ENCODE results near the gene TGFBRAP1. TPM values are rescaled to one million over a fixed set of nuclear protein-coding genes. Genes with fewer than 3 reads are reported as not detected.

The TGFBRAP1 gene
- 10 to 100 TPM; 14.3 to 17.3 (median 15.4) TPM for polyA plus RNA-seq (ENCODE audit: insufficient read length in 4 of 4)

DNA sequence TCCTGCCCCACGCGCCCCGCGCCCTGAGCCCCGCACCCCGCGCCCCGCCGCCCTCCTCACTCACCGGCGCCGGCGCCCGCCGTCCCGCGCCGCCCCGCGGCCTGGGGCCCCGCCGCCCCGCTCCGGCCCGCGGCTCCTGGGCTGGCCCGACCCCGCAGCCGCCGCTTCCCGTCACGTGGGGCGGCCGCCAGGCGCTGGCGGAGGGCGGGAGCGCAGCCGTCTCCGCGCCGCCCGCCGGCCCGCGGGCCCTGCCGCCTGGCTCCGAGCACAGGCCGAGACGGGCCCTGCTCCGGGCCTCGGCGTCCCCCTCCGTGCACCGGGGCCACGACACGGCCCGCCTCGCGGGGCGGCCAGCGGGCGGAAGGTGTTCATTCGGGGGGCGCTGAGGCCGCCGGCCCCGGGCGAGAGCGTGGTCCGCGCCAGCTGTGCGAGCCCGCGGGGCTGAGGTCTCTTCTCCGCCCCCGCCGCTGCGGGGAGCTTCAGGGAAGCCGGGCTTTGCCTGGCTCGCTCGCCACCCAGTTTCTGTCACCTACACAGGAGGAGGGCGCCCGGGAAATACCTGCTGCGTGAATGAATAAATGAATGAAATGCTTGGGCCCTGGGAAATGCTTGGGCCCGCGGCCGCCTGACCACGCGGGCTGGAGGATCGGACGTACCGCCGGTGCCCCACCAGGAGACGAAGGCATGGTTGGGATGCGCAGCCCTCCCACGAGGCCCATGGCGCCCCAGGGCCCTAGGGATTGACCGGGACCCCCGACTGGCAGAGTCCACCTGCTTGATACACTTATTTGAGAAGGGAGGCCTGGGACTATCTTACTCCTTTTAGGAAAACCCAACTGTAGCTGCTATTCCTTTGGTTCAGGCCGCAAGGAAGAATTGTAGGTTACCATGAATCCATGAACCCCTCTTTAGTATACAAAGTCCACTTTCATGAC lies at the start of gene TGFBRAP1:
Gene TGFBRAP1, minus strand, starts transcription at position 175 of the 935 bp plus-strand sequence. CDS start 21,434 bp downstream, outside the sequence.
- DNase-seq (ENCODE audit: low read depth in 4 of 4, low spot score in 3 of 4), result no peak

DNA sequence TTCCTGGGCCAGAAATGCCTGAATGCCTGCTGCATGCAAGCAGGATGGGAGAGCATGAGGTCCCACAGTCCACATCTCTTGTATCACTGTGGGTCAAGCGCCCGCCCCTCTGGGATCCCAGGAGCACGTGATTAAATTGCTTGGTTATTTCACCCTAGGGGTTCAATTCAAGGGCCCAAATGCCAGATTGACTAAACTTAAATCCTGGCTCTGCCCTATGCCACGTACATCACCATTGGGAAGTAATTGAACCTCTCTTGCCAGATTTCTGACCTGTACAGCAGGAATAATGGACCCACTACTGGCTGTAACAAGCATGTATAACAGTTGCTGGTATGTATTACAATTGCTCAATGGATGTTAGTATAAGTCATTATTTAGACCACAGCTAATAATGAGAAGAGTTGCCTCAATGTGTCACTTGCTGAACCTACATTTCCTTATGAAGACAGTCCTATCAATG lies 49.4 kb upstream of the TGFBRAP1 start:
- DNase-seq (ENCODE audit: low read depth in 4 of 4, low spot score in 3 of 4), result no peak

GRCh38 chr2:105378276-105378840 lies 48.8 kb upstream of the TGFBRAP1 start:
- DNase-seq (ENCODE audit: low read depth in 4 of 4, low spot score in 3 of 4), result no peak

DNA sequence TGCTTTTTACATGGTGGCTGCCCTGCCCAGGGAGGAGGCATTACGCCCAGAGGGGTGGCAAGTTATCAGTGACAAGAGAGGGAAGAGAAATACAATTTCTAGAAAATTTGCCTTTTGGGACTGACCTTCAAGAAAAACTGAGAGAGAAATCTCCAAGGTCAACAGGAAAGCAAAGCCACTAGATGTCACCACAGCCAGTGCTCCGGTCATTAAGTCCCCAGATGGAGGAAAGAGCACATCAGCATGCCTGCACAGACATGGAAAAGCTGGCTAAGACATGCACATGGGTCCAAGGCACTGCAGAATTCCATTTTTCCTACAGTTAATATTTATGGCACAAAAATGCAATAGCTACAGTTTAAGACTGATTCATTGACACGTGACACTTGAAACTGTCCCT lies 48.3 kb upstream of the TGFBRAP1 start:
- DNase-seq (ENCODE audit: low read depth in 4 of 4, low spot score in 3 of 4), result no peak

- no peak for DNase-seq (ENCODE audit: low read depth in 4 of 4, low spot score in 3 of 4)
These were observed 47.3 kb upstream of the TGFBRAP1 start for GRCh38 chr2:105376789-105377240.

DNA sequence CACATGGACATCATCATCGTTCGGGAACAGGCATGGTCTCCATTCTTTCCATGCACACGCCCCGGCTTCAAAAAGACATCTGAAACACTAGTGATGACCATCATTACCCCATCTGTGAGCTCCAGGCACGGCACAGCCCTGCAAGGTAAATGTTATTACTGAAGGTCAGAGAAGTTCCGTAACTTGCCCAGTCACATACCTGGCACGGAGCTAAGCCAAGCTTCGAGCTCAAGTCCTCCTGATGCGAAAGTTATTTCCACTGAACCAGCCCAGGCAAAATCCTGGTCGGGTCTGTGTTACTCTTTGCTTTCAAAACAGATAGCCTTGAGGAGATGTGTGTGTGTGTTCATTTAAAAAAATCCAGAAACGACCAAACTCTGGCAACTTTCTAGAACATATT lies 46.5 kb upstream of the TGFBRAP1 start:
- no peak for DNase-seq (ENCODE audit: low read depth in 4 of 4, low spot score in 3 of 4)

DNA sequence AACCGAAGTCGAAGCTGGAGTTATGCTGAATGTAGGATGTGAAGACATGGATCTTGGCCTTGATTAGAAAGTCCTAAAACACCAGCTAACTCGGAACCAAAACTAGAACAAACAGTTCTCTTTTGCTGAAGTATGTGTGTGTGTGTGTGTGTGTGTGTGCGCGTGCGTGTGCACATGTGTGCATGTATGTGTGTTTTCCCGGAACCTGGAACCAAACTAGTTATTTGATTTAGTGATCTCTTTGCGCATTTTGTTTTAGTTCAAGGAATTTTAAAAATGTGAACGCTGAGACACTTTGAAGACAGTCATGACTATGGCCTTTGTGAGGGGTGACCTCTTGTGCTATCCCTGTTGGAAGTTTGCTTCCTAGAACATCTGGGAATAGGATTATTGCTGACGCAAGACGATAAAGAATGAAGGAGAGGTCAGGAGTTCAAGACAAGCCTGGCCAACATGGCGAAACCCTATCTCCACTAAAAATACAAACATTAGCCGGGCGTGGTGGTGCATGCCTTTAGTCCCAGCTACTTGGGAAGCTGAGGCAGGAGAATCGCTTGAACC lies 45.5 kb upstream of the TGFBRAP1 start:
- DNase-seq (ENCODE audit: low read depth in 4 of 4, low spot score in 3 of 4), result no peak

DNA sequence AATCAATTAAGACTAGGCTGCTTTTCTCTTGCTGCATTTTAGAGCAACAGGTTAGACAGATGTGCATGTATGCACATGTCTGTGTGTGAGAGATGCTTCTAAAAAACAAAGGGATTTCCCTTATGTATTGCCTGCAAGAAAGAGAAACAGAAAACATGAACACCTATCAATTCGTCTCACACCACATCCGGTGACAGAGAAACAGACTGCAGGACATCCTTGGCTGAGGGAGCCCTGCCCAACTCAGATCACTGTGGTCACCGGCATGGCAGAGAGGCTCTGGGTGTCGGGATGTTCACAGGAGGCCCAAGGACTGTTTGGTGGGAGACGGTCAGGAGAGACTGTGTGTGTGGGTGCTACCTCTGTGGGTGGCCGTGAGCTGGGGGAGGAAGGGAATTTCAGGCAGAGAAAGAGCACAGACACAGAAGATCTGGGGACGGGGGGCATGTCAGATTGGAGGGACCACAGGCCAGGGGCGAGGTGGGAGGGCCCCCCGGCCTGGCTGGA lies 44.4 kb upstream of the TGFBRAP1 start:
- DNase-seq (ENCODE audit: low read depth in 4 of 4, low spot score in 3 of 4), result no peak

DNA sequence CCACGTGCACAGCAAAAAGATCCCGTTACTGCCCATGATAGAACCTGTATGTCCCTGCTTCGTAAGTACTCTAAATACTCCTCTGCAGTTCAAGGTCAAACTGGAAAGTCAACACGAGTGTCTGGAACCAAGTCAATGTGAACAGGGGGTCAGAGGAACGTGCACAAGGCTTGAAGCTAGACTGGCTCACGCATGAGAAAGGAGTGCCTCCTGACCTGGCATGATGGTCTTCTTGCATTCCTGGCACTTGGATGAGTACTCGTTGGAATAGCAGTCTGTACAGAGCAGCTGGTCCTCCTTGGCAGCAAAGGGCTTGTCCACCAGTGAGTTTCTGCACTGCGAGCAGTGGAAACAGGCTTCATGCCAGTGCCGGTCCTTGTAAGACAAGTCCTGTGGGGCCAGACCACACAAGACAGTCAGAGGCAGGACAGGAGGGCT lies 43.8 kb upstream of the TGFBRAP1 start:
- DNase-seq (ENCODE audit: low read depth in 4 of 4, low spot score in 3 of 4), result no peak

- no peak for DNase-seq (ENCODE audit: low read depth in 4 of 4, low spot score in 3 of 4)
These were observed 42.3 kb upstream of the TGFBRAP1 start for GRCh38 chr2:105371810-105372209.

GRCh38 chr2:105371156-105371555 lies 41.6 kb upstream of the TGFBRAP1 start:
- no peak for DNase-seq (ENCODE audit: low read depth in 4 of 4, low spot score in 3 of 4)

DNA sequence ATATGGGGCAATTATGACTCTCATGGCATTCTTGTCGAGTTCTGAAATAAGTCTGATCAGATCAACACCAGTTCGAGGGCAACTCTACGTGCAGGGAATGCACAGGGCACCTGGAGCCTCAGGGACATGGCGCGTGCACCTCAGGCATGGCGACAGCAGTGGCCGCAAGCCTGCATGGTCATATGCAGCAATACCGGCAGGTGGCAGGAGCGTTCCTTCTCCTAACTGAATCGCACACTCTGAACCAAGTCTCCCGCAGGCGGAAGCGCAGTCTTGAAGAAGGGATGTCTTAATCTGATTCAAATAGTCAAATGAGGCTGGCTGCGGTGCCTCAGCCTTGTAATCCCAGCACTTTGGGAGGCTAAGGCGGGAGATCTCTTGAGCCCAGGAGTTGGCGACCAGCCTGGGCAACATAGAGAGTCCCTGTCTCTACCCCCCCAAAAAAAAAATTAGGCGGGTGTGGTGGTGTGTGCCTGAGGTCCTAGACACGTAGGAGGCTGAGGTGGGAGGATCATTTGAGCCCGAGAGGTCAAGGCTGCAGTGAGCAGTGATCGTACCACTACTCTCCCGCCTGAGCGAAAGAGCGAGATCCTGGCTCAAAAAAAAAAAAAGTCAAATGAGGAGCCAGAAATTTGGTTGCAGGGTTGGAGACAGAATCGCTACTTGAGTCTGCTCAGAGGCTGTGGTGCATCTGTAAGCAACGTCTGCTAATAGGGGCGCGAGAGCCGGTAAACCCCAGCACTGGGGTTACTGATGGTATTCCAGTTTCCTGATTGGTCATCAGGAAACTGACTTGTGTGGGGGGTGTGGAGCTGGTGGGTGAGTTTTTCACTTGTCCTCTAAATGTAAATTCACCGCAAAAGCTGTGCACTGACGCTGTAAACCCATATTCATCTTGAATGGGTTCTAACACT lies 40.5 kb upstream of the TGFBRAP1 start:
- DNase-seq (ENCODE audit: low read depth in 4 of 4, low spot score in 3 of 4), result peak in 2 of 4 donors; percentile 66 to 68

GRCh38 chr2:105368759-105369408 lies 39.3 kb upstream of the TGFBRAP1 start:
- DNase-seq (ENCODE audit: low read depth in 4 of 4, low spot score in 3 of 4), result no peak

- DNase-seq (ENCODE audit: low read depth in 4 of 4, low spot score in 3 of 4), result no peak
These were observed 35.7 kb upstream of the TGFBRAP1 start for GRCh38 chr2:105365206-105365605.

DNA sequence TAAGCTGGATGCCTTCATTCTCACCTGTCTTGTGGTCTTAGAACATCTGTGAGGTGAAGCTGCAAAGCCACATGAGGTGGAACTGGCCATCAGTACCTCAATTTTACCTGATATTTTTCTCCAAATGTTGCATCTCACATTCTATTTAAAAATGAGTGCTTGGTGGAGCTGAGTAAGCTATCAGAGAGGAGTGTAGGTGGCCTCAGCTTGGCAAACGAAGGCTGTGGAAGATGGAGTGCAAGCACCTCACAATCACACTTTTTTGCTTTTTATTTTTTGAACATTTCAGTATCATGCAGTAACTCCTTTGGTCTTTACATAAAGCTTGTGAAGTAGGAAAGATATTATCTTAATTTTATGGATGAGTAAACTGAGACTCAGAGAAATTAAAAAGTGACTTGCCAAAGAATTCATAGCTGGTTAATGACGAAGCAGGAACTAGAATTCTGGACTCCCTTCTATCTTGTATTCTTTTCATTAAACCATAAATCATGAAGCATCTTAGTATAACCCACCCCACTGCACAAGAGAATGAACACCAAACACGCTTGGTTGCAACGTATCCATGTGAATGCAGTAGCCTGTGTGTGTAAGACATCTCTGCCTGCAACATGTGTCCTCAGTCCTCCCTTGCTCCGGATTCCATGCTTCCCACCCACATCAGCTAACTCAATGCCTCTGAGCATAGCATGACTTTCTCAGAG lies 35.1 kb upstream of the TGFBRAP1 start:
- DNase-seq (ENCODE audit: low read depth in 4 of 4, low spot score in 3 of 4), result no peak

DNA sequence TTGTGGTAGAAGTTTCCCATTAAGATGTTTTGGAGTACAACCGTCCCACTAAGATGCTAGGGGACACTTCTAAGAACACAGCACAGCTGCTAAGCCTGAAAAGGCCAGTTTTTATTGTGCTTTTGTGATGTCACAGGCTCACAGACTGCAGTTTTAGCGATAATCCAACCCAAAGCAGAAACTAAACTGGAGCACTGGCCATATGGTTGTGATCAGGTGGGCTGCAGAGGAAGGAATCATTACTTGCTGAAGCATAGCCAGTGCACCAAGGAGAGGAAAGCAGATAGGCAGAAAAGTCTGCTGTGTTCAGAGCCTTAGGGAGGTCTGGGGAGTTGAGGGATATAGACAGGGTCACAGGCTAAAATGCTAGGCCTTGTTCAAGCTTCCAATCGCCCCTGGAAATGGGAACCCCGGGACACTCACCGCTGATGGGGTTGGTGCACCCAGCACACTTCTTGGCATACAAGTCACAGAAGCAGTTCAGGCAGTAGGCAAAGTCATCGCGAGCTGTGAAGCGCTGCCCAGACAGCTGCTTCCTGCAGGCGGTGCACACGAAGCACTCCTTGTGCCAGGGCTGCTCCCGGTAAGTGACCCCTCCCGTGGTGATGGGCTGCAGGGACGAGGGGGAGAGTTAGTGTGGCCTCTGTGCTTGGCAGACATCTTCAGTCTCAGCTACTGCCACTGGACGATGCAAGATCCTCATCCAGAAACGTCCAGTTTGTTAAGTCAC lies 33.5 kb upstream of the TGFBRAP1 start:
- no peak for DNase-seq (ENCODE audit: low read depth in 4 of 4, low spot score in 3 of 4)

GRCh38 chr2:105361102-105361889 lies 31.8 kb upstream of the TGFBRAP1 start:
- DNase-seq (ENCODE audit: low read depth in 4 of 4, low spot score in 3 of 4), result no peak

DNA sequence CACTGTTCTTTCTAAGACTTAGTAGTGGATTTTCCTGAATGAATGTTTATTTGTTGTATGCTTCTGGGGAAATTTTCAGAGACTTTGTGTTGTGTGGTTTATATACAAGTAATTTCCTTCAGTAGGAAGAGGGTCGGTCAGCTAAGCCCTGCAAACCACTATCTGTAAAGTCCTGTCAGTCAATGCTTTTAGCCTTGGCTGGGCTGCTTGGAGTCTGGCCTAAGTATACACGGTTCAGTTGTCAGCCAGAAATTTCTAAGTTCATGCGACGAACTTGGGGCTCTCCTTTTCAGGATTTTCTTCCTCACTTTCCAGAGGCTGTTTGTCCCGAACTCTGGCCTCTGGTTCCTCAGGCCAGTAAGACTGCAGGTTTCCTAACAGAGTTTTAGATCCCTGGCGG lies 29.1 kb upstream of the TGFBRAP1 start:
- no peak for DNase-seq (ENCODE audit: low read depth in 4 of 4, low spot score in 3 of 4)

All from left renal pelvis (tissue), 4 donors.